HG03175 (cell line): ENCODE data around the gene HAUS8.
"Not testable (repeated sequence)": the region's sequence is repeated elsewhere in the genome, so short reads cannot be mapped to it uniquely, and the experiment has no call there.

ENCODE experiments used
- ATAC-seq: cut with Tn5 transposase; IDR thresholded peaks from one replicate; pipeline ENCODE4 v1.9.1; 2021; ENCODE audit warnings: mild to moderate bottlenecking, moderate library complexity; ENCODE audit not compliant: unreplicated experiment

HAUS8 gene

GRCh38 chr19:17103177-17103576 is 27.9 kb upstream of the HAUS8 start:
- no peak for ATAC-seq

DNA sequence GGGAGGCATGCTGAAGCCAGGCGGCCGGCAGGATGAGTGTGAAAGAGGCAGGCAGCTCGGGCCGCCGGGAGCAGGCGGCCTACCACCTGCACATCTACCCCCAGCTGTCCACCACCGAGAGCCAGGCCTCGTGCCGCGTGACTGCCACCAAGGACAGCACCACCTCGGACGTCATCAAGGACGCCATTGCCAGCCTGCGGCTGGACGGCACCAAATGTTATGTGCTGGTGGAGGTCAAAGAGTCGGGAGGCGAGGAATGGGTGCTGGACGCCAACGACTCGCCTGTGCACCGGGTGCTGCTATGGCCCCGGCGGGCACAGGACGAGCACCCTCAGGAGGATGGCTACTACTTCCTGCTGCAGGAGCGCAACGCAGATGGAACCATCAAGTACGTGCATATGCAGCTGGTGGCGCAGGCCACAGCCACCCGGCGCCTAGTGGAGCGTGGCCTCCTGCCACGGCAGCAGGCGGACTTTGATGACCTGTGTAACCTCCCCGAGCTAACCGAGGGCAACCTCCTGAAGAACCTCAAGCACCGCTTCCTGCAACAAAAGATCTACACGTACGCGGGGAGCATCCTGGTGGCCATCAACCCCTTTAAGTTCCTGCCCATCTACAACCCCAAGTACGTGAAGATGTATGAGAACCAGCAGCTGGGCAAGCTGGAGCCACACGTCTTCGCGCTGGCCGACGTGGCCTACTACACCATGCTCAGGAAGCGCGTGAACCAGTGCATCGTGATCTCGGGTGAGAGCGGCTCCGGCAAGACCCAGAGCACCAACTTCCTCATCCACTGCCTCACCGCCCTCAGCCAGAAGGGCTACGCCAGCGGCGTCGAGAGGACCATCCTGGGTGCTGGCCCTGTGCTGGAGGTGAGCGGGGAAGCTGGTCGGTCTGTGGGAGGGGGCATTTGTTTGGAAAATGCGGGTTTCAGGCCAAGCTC is 26.7 kb upstream of the HAUS8 start:
- no peak for ATAC-seq

- ATAC-seq, result no peak
These were observed 23.1 kb upstream of the HAUS8 start for GRCh38 chr19:17098326-17098725.

GRCh38 chr19:17097593-17098126 is 22.4 kb upstream of the HAUS8 start:
- ATAC-seq, result no peak

DNA sequence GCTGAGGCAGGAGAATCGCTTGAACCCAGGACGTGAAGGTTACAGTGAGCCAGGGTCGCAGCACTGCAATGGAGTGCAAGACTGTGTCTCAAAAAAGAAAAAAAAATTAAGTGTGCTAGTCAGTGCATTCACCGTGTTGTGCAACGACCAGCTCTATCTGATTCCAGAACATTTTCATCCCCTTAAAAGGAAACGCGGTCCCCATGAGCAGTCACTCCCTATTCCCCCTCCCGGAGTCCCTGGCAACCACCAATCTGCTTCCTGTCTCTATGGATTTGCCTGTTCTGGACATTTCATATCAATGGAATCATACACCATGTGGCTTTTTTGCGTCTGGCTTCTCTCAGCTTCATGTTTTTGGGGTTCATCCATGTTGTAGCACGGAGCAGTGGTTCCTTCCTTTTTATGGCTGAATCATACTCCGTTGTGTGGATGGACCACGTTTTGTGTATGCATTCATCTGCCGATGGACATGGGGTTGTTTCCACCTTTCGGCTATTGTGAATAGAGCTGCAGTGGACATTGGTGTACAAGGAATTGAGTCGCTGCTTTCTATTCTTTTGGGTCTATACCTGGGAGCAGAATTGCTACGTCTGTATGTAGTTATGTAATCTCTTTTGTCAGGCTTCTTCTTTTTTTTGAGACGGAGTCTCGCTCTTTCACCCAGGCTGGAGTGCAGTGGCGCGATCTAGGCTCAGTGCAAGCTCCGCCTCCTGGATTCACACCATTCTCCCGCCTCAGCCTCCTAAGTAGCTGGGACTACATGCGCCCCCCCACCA is 20.1 kb upstream of the HAUS8 start:
- ATAC-seq, result no peak

DNA sequence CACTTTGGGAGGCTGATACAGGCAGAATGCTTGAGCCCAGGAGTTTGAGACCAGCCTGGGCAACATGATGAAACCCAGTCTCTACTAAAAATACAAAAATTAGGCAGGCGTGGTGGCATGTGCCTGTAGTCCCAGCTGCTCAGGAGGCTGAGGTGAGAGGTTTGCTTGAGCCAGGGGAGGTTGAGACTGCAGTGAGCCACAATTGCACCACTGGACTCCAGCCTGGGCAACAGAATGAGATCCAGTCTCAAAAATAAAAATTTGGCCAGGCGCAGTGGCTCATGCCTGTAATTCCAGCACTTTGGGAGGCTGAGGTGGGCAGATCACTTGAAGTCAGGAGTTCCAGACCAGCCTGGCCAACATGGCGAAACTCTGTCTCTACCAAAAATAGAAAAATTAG is 19.4 kb upstream of the HAUS8 start:
- not testable (repeated sequence) for ATAC-seq

DNA sequence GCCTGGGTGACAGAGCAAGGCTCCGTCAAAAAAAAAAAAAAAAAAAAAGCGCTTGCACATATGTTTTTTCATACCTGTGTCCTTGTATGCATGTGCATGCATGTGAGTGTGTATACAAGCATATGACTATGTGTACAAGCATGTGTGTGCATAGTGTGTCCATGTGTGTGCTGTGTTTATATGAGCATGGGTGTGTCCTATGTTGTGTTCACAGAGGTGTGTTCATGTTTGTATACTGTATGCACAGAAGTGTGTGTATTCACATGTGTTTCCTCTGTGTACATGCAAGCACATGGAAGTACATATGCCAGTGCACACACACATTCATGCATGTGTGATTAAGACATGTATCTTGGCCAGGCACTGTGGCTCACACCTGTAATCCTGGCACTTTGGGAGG is 17.4 kb upstream of the HAUS8 start:
- ATAC-seq, result no peak

GRCh38 chr19:17091758-17092333 is 16.6 kb upstream of the HAUS8 start:
- no peak for ATAC-seq

DNA sequence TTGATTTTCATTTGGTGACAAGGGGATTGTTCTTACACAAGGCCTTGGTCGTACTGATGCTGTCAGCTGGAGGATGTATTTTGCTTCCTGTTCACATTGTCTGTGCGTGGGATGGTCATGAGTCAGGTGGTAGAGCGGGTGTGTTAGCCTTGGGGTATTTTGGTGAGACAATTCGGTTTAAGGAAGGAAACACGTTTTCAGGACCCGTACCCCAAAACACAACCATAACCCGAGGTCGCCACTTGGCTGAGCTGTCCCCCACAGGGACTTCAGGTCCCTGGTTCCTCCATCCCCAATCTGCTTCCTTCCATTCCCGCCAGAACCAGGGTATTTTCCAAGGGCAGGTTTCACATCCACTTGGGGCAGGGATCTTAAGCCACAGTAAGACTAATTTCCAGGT is 15.3 kb upstream of the HAUS8 start:
- ATAC-seq, result no peak

GRCh38 chr19:17088552-17088951 is 13.3 kb upstream of the HAUS8 start:
- ATAC-seq, result no peak

GRCh38 chr19:17086834-17087233 is 11.6 kb upstream of the HAUS8 start:
- ATAC-seq, result no peak

DNA sequence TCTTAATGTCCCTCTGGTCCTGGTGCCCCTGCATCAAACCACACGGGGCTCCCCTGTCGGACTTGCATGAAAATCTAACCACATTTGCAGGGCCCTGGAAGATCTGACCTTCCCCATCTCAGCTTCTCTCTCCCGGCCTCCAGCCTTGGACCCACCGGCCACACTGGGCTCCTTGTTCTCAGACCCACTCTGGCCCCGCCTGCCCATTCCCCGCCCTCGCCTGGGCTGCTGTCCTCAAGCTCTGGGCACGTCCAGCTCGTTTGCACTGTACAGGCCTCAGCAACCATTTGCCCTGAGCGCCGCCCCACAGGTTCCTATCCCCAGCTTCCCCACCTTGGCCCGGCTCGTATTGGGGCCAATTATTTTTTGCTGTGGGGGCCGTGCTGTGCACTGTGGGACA is 10.9 kb upstream of the HAUS8 start:
- ATAC-seq, result no peak

DNA sequence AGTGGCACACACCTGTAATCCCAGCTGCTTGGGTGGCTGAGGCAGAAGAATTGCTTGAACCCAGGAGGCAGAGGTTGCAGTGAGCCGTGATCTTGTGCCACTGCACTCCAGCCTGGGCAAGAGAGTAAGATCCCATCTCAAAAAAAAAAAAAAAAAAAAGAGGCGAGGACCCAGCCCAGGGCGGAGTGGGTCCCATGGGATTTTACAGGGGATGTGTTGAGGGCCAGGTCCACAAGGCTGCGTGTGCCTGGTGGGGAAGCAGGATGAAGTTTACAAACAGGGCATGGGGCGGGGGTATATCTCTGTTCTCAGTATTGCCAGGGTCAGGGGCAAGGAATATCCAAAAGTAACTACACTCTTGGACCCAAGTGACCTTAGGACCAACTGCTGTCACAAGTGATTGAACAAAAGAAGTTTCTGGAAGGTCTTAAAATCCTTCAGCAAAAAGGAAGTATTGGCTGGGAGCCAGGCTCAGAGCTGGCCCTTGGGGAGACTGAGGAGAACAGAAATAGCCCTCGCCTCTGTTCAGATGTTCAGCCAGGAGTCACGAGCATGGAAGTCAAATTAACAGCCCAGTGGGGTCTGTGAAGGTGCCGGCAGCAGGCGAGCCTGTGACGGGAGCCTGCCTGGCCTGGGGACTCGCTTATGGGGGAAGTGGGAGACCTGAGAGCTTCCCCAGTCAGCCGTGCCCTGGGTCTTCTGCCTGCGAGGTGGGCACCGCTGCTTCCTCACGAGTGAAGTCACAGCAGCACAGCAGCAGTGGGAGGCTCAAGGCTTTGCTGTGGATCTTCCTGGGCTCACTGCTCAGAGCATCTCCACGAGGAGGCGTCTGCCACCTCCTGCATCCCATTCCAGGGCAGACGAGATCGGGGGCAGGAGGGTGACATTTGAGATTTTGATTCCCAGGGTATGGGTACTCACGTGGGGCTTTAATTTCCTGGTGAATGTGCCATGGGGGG is 6.7 kb upstream of the HAUS8 start:
- no peak for ATAC-seq

- no peak for ATAC-seq
These were observed 5.2 kb upstream of the HAUS8 start for GRCh38 chr19:17080440-17080801.

DNA sequence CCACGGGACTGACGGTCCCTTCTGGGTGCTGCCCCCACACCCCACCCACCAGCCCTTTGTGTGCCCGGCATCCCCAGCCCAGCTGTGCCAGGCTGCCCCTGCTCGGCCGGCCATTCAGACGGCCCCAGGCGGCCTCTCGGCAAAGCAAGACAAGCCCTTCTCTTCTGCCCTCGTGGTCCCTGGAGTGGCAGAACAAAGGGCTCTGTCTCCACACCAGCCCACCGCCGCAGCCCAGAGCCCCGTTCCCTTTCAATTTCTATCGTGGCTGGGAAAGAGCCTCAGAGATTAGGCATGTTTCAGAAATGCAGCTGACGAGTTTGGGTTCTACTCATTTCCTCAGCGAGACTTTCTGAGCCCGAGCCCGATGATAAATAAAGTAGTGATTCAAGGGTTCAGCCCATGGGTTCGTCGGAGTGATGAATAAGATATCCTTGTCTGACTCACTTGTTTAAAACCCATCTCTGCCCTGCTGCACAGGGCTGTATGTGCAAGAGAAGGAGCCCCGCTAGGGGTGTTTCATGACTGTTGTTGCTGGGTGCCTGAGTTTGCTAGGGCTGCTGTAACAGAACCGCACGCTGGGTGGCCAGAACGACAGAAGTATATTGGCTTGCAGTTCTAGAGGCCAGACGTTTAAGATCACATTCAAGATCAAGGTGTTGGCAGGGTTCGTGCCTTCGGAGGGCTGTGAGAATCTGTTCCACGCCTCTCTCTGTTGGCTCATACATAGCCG is 4.6 kb upstream of the HAUS8 start:
- ATAC-seq, result peak; percentile 43

DNA sequence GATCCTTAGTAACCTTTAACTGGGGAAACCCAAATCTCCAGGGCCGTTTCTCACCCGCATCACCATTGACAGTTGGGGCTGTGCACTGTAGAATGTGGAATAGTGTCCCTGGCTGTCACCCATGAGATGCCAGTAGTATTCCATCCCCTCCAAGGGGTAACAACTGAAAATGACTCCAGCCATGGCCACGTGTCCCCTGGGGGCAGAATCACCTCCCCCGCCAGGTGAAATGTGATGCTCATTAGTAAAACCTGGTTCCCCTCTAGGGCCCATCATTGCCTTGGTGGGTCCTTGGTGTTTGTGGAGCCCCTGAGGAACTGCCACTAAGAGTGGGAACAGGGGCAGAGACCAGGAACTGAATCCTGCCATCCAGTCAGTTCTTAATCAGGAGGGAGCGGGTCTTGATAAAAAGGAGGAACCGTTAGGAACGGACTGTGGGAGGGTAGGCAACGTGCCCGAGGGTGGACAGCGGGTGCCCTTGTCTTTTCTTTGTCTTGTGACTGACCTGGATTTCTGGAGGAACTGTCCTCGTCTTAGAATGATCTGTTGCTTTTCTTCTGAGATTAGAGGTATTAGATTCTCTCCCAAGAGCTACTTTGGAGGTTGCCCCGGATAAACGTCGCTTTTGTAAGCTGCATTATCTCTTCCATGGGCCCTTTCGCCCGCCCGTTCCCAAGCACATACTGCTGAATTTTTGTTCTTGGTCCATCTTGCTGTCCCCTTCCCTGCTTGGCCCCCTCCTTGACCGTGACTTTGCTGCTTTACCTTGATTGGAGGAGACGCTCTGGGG is 3.9 kb upstream of the HAUS8 start:
- no peak for ATAC-seq

DNA sequence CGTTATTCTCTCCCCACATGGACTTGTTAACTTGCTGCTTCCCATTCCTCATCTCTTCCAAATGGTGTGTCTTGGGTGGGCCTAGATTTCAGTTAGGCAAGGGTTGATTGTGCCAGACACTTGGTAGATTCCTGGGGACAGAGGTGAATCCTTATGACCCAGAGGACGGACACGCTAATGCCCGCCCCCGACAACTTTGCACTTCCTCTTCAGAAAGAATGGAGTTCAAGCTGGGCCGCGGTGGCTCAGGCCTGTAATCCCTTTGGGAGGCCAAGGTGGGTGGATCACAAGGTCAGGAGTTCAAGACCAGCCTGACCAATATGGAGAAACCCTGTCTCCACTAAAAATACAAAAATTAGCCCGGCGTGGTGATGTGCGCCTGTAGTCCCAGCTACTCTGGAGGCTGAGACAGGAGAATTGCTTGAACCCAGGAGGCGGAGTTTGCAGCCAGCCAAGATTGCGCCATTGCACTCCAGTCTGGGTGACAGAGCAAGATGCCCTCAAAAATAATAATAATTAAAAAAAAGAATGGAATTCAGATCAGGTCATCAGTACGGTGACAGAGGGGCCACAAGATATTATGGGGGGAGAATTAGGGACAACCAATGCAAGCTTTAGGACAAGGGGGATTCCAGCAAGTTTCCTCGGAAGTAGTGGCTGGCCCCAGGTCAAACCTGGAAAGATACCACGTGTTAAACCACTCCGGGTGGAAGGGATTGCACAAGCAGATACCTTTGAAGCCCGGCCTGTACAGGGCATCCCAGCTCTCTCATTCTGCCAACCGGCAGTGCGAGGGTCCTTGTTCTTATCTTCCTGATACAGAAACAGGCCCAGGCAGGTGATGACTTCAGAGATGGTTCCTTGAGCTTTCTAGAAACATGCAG is 3.0 kb upstream of the HAUS8 start:
- ATAC-seq, result no peak

- ATAC-seq, result no peak
These were observed 2.3 kb upstream of the HAUS8 start for GRCh38 chr19:17077447-17078028.
